Measurements from ENCODE around the gene PRRX2. TPM values are rescaled to one million over a fixed set of nuclear protein-coding genes. Genes with fewer than 3 reads are reported as not detected.

PRRX2 gene
- total and polyA plus RNA-seq, 4 donors, result 0.03 to 0.08 TPM; not detected in 2

DNA sequence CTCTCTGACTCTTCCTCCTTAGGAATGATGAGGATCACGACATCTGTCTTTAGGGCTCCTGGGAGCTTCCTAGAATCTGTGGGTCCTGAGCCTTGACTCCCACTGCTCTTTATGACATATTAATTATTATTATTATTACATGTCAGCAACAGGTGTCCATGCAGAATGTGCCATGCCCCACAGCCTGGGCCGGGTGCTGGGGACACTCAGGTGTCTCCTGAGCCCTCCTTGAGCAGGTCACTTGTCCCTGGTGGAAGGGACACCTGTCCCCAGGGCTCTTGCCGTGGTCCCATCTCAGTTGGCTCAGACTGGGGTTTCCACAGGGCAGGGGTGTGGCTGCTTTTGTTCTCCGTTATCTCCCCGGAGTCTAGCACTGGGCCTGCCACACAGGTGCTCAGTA, 53.2 kb downstream of the PRRX2 start (continued):
- TF ChIP-seq GABPA (IDR thresholded peaks at IDR 0.05 in 1 of 2, conservative IDR thresholded peaks at IDR 0.05 in 1 of 2), result no peak
- TF ChIP-seq NR2F2 (IDR thresholded peaks at IDR 0.05), result no peak
- TF ChIP-seq HNF4G (IDR thresholded peaks at IDR 0.05), result no peak
- TF ChIP-seq, protein P1, sequence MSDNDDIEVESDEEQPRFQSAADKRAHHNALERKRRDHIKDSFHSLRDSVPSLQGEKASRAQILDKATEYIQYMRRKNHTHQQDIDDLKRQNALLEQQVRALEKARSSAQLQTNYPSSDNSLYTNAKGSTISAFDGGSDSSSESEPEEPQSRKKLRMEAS (IDR thresholded peaks at IDR 0.05), result no peak
- TF ChIP-seq EGR1 (IDR thresholded peaks at IDR 0.05; ENCODE audit: low read depth in 2 of 2), result no peak
- no peak for TF ChIP-seq SP1 (IDR thresholded peaks at IDR 0.05)
- TF ChIP-seq, protein P2, sequence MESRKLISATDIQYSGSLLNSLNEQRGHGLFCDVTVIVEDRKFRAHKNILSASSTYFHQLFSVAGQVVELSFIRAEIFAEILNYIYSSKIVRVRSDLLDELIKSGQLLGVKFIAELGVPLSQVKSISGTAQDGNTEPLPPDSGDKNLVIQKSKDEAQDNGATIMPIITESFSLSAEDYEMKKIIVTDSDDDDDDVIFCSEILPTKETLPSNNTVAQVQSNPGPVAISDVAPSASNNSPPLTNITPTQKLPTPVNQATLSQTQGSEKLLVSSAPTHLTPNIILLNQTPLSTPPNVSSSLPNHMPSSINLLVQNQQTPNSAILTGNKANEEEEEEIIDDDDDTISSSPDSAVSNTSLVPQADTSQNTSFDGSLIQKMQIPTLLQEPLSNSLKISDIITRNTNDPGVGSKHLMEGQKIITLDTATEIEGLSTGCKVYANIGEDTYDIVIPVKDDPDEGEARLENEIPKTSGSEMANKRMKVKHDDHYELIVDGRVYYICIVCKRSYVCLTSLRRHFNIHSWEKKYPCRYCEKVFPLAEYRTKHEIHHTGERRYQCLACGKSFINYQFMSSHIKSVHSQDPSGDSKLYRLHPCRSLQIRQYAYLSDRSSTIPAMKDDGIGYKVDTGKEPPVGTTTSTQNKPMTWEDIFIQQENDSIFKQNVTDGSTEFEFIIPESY (IDR thresholded peaks at IDR 0.05), result no peak

DNA sequence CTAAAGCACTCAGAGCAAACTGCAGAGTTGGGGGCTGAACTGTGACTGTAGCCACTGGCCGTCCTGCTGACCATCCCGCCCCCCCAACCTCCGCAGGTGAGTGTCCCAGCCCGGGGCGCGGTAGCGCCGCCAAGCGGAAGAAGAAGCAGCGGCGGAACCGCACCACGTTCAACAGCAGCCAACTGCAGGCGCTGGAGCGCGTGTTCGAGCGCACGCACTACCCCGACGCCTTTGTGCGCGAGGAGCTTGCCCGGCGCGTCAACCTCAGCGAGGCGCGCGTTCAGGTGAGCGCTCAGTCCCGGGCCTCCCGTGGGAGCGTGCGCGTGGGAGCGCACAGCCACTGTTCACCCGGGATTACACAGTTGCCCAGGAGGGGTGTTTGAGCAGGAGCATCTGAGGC, 53.7 kb downstream of the PRRX2 start:
- Histone ChIP-seq H3K4me1 (ENCODE audit: control insufficient read depth in 4 of 4, insufficient read depth in 4 of 4, low read length in 3 of 4) (no peaks in the 10 kb centered on the region), H3K36me3 (ENCODE audit: control insufficient read depth in 4 of 4, insufficient read depth in 3 of 4, low read depth in 1 of 4, low read length in 3 of 4) (no peaks in the 10 kb centered on the region), H3K9me3 (ENCODE audit: control insufficient read depth in 4 of 4, low read length in 3 of 4) (no peaks in the 10 kb centered on the region), H3K9ac (ENCODE audit: low read depth in 1 of 2, low read length in 2 of 2) (no peak overlapping the region), H3K27ac (ENCODE audit: low read depth in 1 of 2, low read length in 2 of 2) (no peak overlapping the region), H3K27me3 (ENCODE audit: control insufficient read depth in 4 of 4, insufficient read depth in 4 of 4, low read length in 3 of 4) (no peaks in the 10 kb centered on the region), H3K4me3 (ENCODE audit: low read depth in 1 of 3, low read length in 3 of 3) (no peak overlapping the region)
- TF ChIP-seq SP1 (IDR thresholded peaks at IDR 0.05), result no peak
- TF ChIP-seq, protein P3, sequence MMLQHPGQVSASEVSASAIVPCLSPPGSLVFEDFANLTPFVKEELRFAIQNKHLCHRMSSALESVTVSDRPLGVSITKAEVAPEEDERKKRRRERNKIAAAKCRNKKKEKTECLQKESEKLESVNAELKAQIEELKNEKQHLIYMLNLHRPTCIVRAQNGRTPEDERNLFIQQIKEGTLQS (IDR thresholded peaks at IDR 0.05), result no peak
- TF ChIP-seq FOXA2 (IDR thresholded peaks at IDR 0.05), result no peak
- TF ChIP-seq RXRA (IDR thresholded peaks at IDR 0.05), result no peak
- TF ChIP-seq, protein P1 (IDR thresholded peaks at IDR 0.05), result no peak
- no peak for TF ChIP-seq YY1 (IDR thresholded peaks at IDR 0.05)
- no peak for TF ChIP-seq HNF4G (IDR thresholded peaks at IDR 0.05)
- TF ChIP-seq, protein P4, sequence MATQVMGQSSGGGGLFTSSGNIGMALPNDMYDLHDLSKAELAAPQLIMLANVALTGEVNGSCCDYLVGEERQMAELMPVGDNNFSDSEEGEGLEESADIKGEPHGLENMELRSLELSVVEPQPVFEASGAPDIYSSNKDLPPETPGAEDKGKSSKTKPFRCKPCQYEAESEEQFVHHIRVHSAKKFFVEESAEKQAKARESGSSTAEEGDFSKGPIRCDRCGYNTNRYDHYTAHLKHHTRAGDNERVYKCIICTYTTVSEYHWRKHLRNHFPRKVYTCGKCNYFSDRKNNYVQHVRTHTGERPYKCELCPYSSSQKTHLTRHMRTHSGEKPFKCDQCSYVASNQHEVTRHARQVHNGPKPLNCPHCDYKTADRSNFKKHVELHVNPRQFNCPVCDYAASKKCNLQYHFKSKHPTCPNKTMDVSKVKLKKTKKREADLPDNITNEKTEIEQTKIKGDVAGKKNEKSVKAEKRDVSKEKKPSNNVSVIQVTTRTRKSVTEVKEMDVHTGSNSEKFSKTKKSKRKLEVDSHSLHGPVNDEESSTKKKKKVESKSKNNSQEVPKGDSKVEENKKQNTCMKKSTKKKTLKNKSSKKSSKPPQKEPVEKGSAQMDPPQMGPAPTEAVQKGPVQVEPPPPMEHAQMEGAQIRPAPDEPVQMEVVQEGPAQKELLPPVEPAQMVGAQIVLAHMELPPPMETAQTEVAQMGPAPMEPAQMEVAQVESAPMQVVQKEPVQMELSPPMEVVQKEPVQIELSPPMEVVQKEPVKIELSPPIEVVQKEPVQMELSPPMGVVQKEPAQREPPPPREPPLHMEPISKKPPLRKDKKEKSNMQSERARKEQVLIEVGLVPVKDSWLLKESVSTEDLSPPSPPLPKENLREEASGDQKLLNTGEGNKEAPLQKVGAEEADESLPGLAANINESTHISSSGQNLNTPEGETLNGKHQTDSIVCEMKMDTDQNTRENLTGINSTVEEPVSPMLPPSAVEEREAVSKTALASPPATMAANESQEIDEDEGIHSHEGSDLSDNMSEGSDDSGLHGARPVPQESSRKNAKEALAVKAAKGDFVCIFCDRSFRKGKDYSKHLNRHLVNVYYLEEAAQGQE (IDR thresholded peaks at IDR 0.05), result no peak
- TF ChIP-seq RAD21 (IDR thresholded peaks at IDR 0.05), result no peak
- TF ChIP-seq NR2F2 (IDR thresholded peaks at IDR 0.05), result no peak
- no peak for TF ChIP-seq EGR1 (IDR thresholded peaks at IDR 0.05; ENCODE audit: low read depth in 2 of 2)
- TF ChIP-seq, protein P2 (IDR thresholded peaks at IDR 0.05), result no peak
- TF ChIP-seq, protein P5, sequence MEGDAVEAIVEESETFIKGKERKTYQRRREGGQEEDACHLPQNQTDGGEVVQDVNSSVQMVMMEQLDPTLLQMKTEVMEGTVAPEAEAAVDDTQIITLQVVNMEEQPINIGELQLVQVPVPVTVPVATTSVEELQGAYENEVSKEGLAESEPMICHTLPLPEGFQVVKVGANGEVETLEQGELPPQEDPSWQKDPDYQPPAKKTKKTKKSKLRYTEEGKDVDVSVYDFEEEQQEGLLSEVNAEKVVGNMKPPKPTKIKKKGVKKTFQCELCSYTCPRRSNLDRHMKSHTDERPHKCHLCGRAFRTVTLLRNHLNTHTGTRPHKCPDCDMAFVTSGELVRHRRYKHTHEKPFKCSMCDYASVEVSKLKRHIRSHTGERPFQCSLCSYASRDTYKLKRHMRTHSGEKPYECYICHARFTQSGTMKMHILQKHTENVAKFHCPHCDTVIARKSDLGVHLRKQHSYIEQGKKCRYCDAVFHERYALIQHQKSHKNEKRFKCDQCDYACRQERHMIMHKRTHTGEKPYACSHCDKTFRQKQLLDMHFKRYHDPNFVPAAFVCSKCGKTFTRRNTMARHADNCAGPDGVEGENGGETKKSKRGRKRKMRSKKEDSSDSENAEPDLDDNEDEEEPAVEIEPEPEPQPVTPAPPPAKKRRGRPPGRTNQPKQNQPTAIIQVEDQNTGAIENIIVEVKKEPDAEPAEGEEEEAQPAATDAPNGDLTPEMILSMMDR (IDR thresholded peaks at IDR 0.05; ENCODE audit: low read depth, low read length, missing input control), result no peak
- DNase-seq (ENCODE audit: low spot score), result no peak
- 63% methylated on average over 38 of the region's 38 CpGs for WGBS

All from liver (tissue), 9 donors.